PC-3 (cell line): ENCODE measurements around the gene TBC1D2B. TPM values are rescaled to one million over a fixed set of nuclear protein-coding genes. Genes with fewer than 3 reads are reported as not detected.

Source experiments
- ATAC-seq: fragments of 200-7000 bp; cut with Tn5 transposase; 2 replicates; pipeline ENCODE4 v1.9.1; 2020; ENCODE audit warnings: mild to moderate bottlenecking, moderate library complexity
- BruUV-seq: library from RNA; stranded (reverse); fragments of 400-500 nt; replicated peaks from 2 replicates; lab custom pipeline; 2021; lab: Mats Ljungman, UMichigan
- CTCF ChIA-PET: fragments of 300-600 bp; sonication (Branson Sonifier 250); formaldehyde crosslinking; loops from one replicate; lab custom pipeline; 2022; ENCODE audit warnings: antibody characterized with exemption; lab: Charles Lee
- POLR2A ChIA-PET: fragments of 300-600 bp; sonication (Branson Sonifier 250); formaldehyde crosslinking; loops from one replicate; lab custom pipeline; 2022; ENCODE audit warnings: antibody characterized with exemption; ENCODE audit not compliant: unreplicated experiment; lab: Charles Lee
- DNase-seq: peaks from one replicate; pipeline ENCODE4 v3.0.0-alpha.2; 2015
- H2AFZ ChIP-seq: fragments of 300-600 bp; sonication (generic); 2 replicates; pipeline ENCODE4 v1.6.0; 2016; ENCODE audit warnings: antibody characterized with exemption, low read length
- H3F3A ChIP-seq: fragments of 300-600 bp; sonication (generic); one replicate; pipeline ENCODE4 v1.6.0; 2017; ENCODE audit warnings: antibody characterized with exemption, low read length, control low read depth, mild to moderate bottlenecking; ENCODE audit not compliant: unreplicated experiment
- H3K27ac ChIP-seq: fragments of 300-600 bp; sonication (generic); 2 replicates; pipeline ENCODE4 v1.5.1; 2016; ENCODE audit warnings: mild to moderate bottlenecking, low read length
- H3K27me3 ChIP-seq: fragments of 300-600 bp; sonication (generic); 2 replicates; pipeline ENCODE4 v1.6.1; 2016; ENCODE audit warnings: low read length, mixed read lengths
- H3K36me3 ChIP-seq: fragments of 300-600 bp; sonication (generic); 2 replicates; pipeline ENCODE4 v1.6.1; 2016; ENCODE audit warnings: low read depth, mixed run types, low read length, mixed read lengths
- H3K4me1 ChIP-seq: fragments of 300-600 bp; sonication (generic); 2 replicates; pipeline ENCODE4 v1.5.1; 2016; ENCODE audit warnings: low read length; ENCODE audit not compliant: insufficient read depth
- H3K4me2 ChIP-seq: fragments of 300-600 bp; sonication (generic); 2 replicates; pipeline ENCODE4 v1.6.0; 2016; ENCODE audit warnings: low read length
- H3K4me3 ChIP-seq: fragments of 300-600 bp; sonication (generic); 2 replicates; pipeline ENCODE4 v1.5.1; 2016; ENCODE audit warnings: mild to moderate bottlenecking, low read length, mixed read lengths
- H3K79me2 ChIP-seq: fragments of 300-600 bp; sonication (generic); 2 replicates; pipeline ENCODE4 v1.6.1; 2017; ENCODE audit warnings: low read length, mixed read lengths
- H3K9ac ChIP-seq: fragments of 300-600 bp; sonication (generic); 2 replicates; pipeline ENCODE4 v1.6.0; 2016; ENCODE audit warnings: mild to moderate bottlenecking, low read length
- H3K9me2 ChIP-seq: fragments of 300-600 bp; sonication (generic); replicated peaks from 2 replicates; pipeline ENCODE4 v1.6.1; 2016; ENCODE audit warnings: mixed run types, low read length, mixed read lengths
- H3K9me3 ChIP-seq: fragments of 300-600 bp; sonication (generic); 2 replicates; pipeline ENCODE4 v1.6.1; 2016; ENCODE audit warnings: low read length, mixed read lengths
- H4K20me1 ChIP-seq: fragments of 300-600 bp; sonication (generic); 2 replicates; pipeline ENCODE4 v1.6.1; 2016; ENCODE audit warnings: low read length, mixed read lengths
- EZH2 ChIP-seq: fragments of 300-600 bp; sonication (generic); IDR thresholded peaks from one replicate; pipeline ENCODE4 v1.6.1; 2017; ENCODE audit warnings: antibody characterized with exemption, mild to moderate bottlenecking, low read length; ENCODE audit not compliant: unreplicated experiment
- EZH2phosphoT487 ChIP-seq: fragments of 300-600 bp; sonication (generic); IDR thresholded peaks from 2 replicates; pipeline ENCODE4 v1.6.1; 2018; ENCODE audit warnings: mild to moderate bottlenecking, antibody characterized with exemption, low read length, borderline replicate concordance
- intact Hi-C: fragments of 100-400 bp; cut with micrococcal nuclease; formaldehyde crosslinking; loops from 2 replicates; pipeline ENCODE4 v1.9.0; 2023
- total RNA-seq: library from RNA; depleted of rRNA; stranded (reverse); fragments of >200 nt; gene quantifications from 2 replicates; pipeline ENCODE4 v1.2.3, GENCODE V29; 2014
- TF ChIP-seq, protein P1 (sequence below): fragments of 300-600 bp; sonication (generic); conservative IDR thresholded peaks from 2 replicates; pipeline ENCODE4 v1.5.1; 2017; ENCODE audit warnings: antibody characterized with exemption, low read depth, mild to moderate bottlenecking, low read length

Gene TBC1D2B
- total RNA-seq, 1 experiment from 2014 or later = 19.0 TPM

- H3K4me3 ChIP-seq = no peak overlapping the region
- no peaks in the 10 kb centered on the region for H3K9me2 ChIP-seq
- H3K9ac ChIP-seq = no peak overlapping the region
- TF ChIP-seq, protein P1, sequence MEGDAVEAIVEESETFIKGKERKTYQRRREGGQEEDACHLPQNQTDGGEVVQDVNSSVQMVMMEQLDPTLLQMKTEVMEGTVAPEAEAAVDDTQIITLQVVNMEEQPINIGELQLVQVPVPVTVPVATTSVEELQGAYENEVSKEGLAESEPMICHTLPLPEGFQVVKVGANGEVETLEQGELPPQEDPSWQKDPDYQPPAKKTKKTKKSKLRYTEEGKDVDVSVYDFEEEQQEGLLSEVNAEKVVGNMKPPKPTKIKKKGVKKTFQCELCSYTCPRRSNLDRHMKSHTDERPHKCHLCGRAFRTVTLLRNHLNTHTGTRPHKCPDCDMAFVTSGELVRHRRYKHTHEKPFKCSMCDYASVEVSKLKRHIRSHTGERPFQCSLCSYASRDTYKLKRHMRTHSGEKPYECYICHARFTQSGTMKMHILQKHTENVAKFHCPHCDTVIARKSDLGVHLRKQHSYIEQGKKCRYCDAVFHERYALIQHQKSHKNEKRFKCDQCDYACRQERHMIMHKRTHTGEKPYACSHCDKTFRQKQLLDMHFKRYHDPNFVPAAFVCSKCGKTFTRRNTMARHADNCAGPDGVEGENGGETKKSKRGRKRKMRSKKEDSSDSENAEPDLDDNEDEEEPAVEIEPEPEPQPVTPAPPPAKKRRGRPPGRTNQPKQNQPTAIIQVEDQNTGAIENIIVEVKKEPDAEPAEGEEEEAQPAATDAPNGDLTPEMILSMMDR = no peak
- no peak for TF ChIP-seq EZH2phosphoT487
- no peak for TF ChIP-seq EZH2
- H4K20me1 ChIP-seq = no peaks in the 10 kb centered on the region
- ATAC-seq (no peak), DNase-seq (no peak)
- no peaks in the 10 kb centered on the region for H3F3A ChIP-seq
- intact Hi-C loops = no loop called here
- H3K9me3 ChIP-seq = no peaks in the 10 kb centered on the region
- H2AFZ ChIP-seq = no peak overlapping the region
- H3K4me1 ChIP-seq = no peaks in the 10 kb centered on the region
- no peaks in the 10 kb centered on the region for H3K36me3 ChIP-seq
- BruUV-seq = no TSS peak
- ChIA-PET POLR2A (no interaction called here), CTCF (no interaction called here)
- H3K27ac ChIP-seq = no peak overlapping the region
- H3K79me2 ChIP-seq = no peaks in the 10 kb centered on the region
- no peaks in the 10 kb centered on the region for H3K27me3 ChIP-seq
- H3K4me2 ChIP-seq = no peak overlapping the region
These were observed 26.6 kb upstream of the TBC1D2B start for GRCh38 chr15:78104119-78104479.

DNA sequence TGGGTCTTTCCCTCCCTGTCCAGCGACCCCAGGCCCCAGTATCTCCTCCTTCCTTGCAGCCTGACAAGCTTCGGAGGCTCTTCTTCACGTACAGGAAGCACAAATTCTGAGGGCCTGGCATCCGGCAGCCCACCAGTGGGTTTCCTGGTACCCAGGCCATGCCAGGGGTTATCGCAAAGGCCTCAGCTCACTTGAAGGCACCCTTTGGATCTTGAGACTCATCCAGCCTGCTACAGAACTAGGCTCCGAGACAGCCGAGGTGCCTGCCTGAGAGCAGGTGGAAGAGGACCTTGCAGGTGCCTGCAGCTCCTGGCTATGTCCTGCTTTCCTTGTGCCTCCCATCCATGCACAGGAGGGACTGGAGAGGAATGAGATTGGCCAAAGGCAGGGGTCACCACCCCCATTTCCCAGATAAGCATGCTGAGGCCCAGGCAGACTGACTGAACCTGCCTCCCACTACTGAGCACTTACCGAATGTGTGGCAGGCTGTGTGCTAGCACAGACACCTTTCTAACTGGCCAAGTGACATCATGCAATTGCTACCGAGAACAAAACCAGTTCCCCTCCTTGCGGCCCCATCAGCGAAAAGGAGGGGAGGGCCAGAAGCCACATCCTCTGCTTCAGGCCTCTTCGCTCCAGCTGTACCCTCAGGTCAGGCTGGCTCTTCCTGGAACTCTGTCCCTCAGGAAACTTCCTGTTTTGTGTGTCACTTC lies 26.1 kb upstream of the TBC1D2B start:
- Histone ChIP-seq H3K4me2 (no peak overlapping the region), H2AFZ (no peak overlapping the region), H3K79me2 (no peaks in the 10 kb centered on the region), H3K27me3 (no peaks in the 10 kb centered on the region), H3K4me3 (no peak overlapping the region), H3F3A (no peaks in the 10 kb centered on the region), H3K4me1 (no peaks in the 10 kb centered on the region), H3K27ac (no peak overlapping the region), H3K36me3 (no peaks in the 10 kb centered on the region), H3K9me3 (no peaks in the 10 kb centered on the region), H3K9me2 (no peaks in the 10 kb centered on the region), H3K9ac (no peak overlapping the region), H4K20me1 (no peaks in the 10 kb centered on the region)
- no TSS peak for BruUV-seq
- DNase-seq = peak; percentile 7
- POLR2A ChIA-PET = no interaction called here
- no peak for ATAC-seq
- TF ChIP-seq EZH2 = no peak
- TF ChIP-seq, protein P1 = no peak
- TF ChIP-seq EZH2phosphoT487 = no peak
- intact Hi-C loops = no loop called here
- CTCF ChIA-PET = no interaction called here

DNA sequence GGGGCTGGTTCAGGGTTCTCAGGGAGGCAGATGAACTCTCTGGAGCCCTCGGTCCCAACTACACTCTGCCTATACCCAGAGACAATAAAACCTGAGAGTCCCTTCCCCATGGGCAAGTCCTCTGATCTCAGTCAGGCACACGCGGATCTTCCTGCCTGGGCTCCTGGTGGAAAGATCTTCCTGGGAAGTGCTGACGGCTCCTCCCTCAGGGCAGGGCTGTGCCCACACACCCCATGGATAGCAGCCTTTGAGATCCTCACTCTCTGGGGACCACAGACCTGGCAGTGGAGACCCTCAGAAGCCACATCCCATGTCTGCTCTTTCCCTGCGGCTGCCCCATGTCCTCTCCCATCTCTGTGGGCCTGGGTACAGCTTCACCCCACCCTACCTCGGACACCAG lies 25.2 kb upstream of the TBC1D2B start:
- intact Hi-C loops = no loop called here
- Histone ChIP-seq H2AFZ (no peak overlapping the region), H3K9me2 (no peaks in the 10 kb centered on the region), H3K27ac (no peak overlapping the region), H3K27me3 (no peaks in the 10 kb centered on the region), H3K36me3 (no peaks in the 10 kb centered on the region), H3F3A (no peaks in the 10 kb centered on the region), H3K4me1 (no peaks in the 10 kb centered on the region), H3K4me2 (no peak overlapping the region), H3K9me3 (no peaks in the 10 kb centered on the region), H3K4me3 (no peak overlapping the region), H3K9ac (no peak overlapping the region), H4K20me1 (no peaks in the 10 kb centered on the region), H3K79me2 (no peaks in the 10 kb centered on the region)
- CTCF ChIA-PET = no interaction called here
- no peak for ATAC-seq
- POLR2A ChIA-PET = no interaction called here
- no TSS peak for BruUV-seq
- DNase-seq = no peak
- TF ChIP-seq, protein P1 = no peak
- TF ChIP-seq EZH2phosphoT487 = no peak
- no peak for TF ChIP-seq EZH2
